D721Med (cell line): ENCODE measurements around the gene TLL1.
A peak's percentile ranks its signal among the peaks of the same experiment; 100 is the strongest.

Experiments used
- DNase-seq: peaks from one replicate; pipeline ENCODE4 v3.0.0; 2011; ENCODE audit warnings: low spot score; ENCODE audit not compliant: insufficient read length
- FAIRE-seq: peaks from 2 replicates; lab custom pipeline; 2011; peaks lifted over from hg19 to GRCh38; lab: Jason Lieb, UNC
- CTCF ChIP-seq: IDR thresholded peaks from 2 replicates; pipeline ENCODE4 v1.5.1; 2012; ENCODE audit warnings: mild to moderate bottlenecking, control low read depth; ENCODE audit not compliant: insufficient read depth; ENCODE audit errors: missing control alignments

TLL1 gene

DNA sequence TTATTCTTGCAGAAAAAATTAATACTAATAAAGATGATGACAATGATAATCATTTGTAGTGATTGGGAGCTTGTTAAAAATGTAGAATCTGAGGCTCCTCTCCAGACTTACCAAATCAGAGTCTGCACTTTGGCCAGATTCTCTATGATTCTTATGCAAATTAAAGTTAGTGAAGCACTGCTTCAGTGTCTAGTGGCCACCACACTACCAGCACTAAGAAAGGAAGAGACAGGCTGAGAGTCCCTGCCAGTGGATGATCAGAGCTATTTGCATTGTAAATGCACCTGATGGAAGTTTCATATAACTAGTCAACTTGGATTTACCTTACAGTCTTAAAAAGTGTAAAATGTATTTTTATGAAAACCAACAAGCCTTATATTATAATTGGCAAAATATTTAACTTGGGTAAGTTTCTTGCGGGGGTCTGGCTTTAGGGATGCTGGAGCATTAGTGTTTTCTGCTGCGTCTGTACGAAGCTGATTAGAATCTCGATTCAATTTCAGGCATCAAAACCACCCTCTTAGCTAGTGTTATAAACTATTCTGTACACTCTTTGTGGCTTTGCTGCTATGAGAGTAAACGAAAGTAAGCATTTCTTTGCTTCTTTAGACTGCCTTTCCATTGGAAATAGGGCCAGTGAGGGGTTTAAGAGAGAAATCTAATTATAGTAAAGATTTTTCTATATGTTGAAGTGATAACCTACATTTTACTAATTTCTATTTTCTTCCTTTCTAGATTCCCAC lies 114.1 kb downstream of the TLL1 start:
- FAIRE-seq (no peak), DNase-seq (no peak)
- TF ChIP-seq CTCF, result no peak

DNA sequence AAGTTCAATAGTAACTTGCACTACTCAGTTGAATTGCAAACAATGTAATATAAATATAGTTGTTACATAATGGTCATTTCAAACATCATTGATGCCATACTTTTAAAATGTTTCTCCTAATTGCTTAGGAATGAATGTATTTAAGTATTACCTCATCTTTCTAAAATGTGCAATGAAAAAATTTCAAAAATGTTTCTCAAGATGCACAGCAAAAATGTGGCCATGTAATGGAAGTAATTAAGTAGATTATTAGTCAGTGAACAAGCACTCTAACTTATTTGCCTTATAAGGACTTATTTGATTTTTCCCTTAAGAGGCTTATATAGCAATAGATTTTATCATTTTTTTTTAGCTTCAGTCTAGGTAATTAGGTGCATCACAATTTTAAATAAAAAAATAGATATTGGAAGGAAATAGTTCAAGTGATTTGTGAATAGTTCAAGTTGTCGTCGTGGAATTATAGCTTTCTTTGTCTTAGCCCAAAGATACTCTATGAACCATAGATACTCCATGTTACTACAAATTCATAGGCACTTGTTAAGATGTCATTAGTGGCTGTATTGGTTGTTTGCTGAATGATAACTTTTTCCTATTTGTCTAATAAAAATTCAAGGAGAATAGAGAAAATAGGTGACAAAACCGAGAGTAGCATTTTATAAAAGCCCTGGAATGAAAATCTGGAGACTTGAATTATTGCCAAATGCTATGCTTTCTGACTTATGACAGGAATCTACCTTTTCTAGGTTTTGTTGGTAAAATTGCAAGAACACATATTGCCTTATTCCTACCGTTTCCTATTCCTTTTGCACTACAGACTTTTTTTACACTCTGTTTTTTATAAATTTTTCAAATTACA lies 118.5 kb downstream of the TLL1 start:
- TF ChIP-seq CTCF, result no peak
- DNase-seq (no peak), FAIRE-seq (peak; percentile 38)

- no peak for TF ChIP-seq CTCF
- FAIRE-seq, result no peak
Measured at GRCh38 chr4:165992283-165992682, 119.2 kb downstream of the TLL1 start.

DNA sequence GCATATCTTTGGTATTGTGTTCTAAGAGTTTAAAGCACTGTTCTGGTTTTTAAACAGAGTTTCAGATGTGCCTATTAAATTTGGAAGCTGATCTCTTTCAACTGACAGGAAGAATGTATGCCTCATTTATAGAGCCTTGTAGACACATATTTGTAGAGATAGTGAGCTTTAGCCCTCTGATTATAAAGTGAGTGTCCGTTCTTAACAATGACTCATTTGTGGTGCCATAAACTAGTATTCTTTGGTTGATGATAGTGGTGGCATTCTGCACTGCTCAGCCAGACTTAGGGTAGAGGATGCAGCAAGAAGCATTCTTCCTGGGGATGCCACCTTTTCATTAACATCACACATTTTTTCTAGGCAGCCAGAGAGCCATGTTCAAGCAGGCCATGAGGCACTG lies 121.7 kb downstream of the TLL1 start:
- no peak for FAIRE-seq
- TF ChIP-seq CTCF, result no peak
- DNase-seq, result no peak

More at GRCh38 chr4:165992283-165992682, 119.2 kb downstream of the TLL1 start:
- DNase-seq, result no peak

- no peak for DNase-seq
- TF ChIP-seq CTCF, result no peak
- no peak for FAIRE-seq
Measured at GRCh38 chr4:166003811-166004210, 130.8 kb downstream of the TLL1 start.

DNA sequence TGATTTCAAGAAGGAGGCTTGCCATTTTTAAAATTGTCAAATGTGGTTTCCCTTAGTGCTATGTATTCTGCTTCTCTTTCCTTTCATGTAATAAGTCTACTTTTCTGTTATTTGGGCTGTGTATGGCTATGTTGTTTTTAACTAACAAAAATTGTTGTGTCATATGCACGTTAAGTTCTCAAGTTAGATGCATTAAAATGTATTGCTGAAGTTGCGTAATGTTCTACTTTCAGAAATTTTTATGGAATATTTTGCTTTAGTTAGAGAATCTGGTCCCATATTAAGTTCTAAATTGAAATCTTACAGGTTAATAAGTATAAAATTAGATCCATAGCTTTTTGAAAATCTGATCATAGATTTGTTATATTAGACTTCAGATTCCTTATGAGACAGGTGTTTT lies 133.2 kb downstream of the TLL1 start:
- FAIRE-seq (no peak), DNase-seq (no peak)
- no peak for TF ChIP-seq CTCF

- no peak for TF ChIP-seq CTCF
- FAIRE-seq (no peak), DNase-seq (no peak)
Measured at GRCh38 chr4:166008510-166008909, 135.5 kb downstream of the TLL1 start.
